ENCODE measurements around the gene GRPEL1. TPM values are rescaled to one million over a fixed set of nuclear protein-coding genes. Genes with fewer than 3 reads are reported as not detected.
"Not testable (repeated sequence)": the region's sequence is repeated elsewhere in the genome, so short reads cannot be mapped to it uniquely, and the experiment has no call there.

Gene GRPEL1
- total RNA-seq, 1 experiment from 2014 or later: 46.6 TPM

DNA sequence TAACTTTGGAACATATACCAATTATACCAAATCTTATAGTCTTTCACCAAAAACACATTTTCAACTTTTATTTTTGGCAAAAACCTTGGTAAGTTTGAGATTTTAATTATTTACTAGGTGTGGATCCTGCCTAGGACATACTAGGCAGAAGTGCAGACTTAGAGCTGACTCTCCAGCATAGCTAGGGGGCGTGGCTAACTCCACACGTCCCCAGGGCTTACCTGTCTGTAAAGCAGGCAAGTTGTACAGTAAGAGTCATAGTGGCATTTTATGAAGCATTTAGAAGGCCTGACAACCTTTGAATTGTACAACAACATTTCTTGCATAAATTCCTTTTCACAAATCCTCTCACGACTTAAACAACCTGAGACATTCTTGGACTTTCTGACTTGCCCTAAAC lies 19.2 kb upstream of the GRPEL1 start:
- Histone ChIP-seq H3K36me3 (ENCODE audit: control insufficient read depth, insufficient read depth, low read length) (no peaks in the 10 kb centered on the region), H3K4me3 (ENCODE audit: low read depth in 2 of 2, low read length in 2 of 2) (no peak overlapping the region), H3K9me3 (ENCODE audit: control insufficient read depth, insufficient read depth, low read depth, low read length) (no peaks in the 10 kb centered on the region), H3K4me1 (ENCODE audit: control insufficient read depth, insufficient read depth, low read length) (no peaks in the 10 kb centered on the region), H3K27ac (ENCODE audit: low read length) (no peak overlapping the region), H3K27me3 (ENCODE audit: control insufficient read depth, insufficient read depth, low read length) (no peaks in the 10 kb centered on the region)
- ATAC-seq (no peak), DNase-seq (ENCODE audit: low read depth, low spot score) (no peak)
- in situ Hi-C loops (cut with HindIII; ENCODE audit: low pct_unique_long_range_greater_than_20kb, low sequenced_read_pairs) (no loop called here), intact Hi-C loops (cut with micrococcal nuclease; ENCODE audit: unreplicated experiment) (no loop called here)
- ChIA-PET CTCF (no interaction called here), POLR2A (no interaction called here)
- BruUV-seq (replicated peaks): no TSS peak
- TF ChIP-seq, protein P1, sequence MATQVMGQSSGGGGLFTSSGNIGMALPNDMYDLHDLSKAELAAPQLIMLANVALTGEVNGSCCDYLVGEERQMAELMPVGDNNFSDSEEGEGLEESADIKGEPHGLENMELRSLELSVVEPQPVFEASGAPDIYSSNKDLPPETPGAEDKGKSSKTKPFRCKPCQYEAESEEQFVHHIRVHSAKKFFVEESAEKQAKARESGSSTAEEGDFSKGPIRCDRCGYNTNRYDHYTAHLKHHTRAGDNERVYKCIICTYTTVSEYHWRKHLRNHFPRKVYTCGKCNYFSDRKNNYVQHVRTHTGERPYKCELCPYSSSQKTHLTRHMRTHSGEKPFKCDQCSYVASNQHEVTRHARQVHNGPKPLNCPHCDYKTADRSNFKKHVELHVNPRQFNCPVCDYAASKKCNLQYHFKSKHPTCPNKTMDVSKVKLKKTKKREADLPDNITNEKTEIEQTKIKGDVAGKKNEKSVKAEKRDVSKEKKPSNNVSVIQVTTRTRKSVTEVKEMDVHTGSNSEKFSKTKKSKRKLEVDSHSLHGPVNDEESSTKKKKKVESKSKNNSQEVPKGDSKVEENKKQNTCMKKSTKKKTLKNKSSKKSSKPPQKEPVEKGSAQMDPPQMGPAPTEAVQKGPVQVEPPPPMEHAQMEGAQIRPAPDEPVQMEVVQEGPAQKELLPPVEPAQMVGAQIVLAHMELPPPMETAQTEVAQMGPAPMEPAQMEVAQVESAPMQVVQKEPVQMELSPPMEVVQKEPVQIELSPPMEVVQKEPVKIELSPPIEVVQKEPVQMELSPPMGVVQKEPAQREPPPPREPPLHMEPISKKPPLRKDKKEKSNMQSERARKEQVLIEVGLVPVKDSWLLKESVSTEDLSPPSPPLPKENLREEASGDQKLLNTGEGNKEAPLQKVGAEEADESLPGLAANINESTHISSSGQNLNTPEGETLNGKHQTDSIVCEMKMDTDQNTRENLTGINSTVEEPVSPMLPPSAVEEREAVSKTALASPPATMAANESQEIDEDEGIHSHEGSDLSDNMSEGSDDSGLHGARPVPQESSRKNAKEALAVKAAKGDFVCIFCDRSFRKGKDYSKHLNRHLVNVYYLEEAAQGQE (IDR thresholded peaks at IDR 0.05; ENCODE audit: insufficient read depth in 1 of 2, low read depth in 2 of 2, low read length in 1 of 2): no peak
- TF ChIP-seq SIN3A (IDR thresholded peaks at IDR 0.05; ENCODE audit: borderline replicate concordance, insufficient read depth, low read depth, low read length) (no peak), TCF7L2 (IDR thresholded peaks at IDR 0.05; ENCODE audit: low read depth, low read length) (no peak), POLR2AphosphoS5 (IDR thresholded peaks at IDR 0.05; ENCODE audit: low read depth, low read length) (no peak)
- TF ChIP-seq, protein P2, sequence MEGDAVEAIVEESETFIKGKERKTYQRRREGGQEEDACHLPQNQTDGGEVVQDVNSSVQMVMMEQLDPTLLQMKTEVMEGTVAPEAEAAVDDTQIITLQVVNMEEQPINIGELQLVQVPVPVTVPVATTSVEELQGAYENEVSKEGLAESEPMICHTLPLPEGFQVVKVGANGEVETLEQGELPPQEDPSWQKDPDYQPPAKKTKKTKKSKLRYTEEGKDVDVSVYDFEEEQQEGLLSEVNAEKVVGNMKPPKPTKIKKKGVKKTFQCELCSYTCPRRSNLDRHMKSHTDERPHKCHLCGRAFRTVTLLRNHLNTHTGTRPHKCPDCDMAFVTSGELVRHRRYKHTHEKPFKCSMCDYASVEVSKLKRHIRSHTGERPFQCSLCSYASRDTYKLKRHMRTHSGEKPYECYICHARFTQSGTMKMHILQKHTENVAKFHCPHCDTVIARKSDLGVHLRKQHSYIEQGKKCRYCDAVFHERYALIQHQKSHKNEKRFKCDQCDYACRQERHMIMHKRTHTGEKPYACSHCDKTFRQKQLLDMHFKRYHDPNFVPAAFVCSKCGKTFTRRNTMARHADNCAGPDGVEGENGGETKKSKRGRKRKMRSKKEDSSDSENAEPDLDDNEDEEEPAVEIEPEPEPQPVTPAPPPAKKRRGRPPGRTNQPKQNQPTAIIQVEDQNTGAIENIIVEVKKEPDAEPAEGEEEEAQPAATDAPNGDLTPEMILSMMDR (IDR thresholded peaks at IDR 0.05): no peak

DNA sequence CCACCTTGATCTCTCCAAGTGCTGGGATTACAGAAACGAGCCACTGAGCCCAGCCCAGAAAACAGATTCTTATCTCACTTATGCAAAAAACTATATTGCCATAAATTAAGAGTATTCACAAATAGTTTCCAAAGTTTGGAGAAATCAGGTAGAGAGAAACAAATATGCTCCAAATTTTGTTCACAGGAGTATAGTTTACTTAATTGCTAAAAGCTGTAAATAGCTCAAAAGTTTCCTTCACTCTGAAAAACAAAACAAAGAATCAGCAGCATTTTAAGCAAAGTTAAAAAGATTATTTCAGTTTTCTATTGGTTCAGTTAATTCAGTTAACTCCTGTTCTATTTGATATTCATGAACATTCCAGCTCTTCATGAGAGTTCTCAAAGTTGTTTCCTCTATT lies 18.5 kb upstream of the GRPEL1 start:
- no peak for TF ChIP-seq TCF7L2 (IDR thresholded peaks at IDR 0.05; ENCODE audit: low read depth, low read length)
- TF ChIP-seq, protein P1 (IDR thresholded peaks at IDR 0.05; ENCODE audit: insufficient read depth in 1 of 2, low read depth in 2 of 2, low read length in 1 of 2): no peak
- TF ChIP-seq, protein P2 (IDR thresholded peaks at IDR 0.05): no peak
- TF ChIP-seq POLR2AphosphoS5 (IDR thresholded peaks at IDR 0.05; ENCODE audit: low read depth, low read length): no peak
- no peak for TF ChIP-seq SIN3A (IDR thresholded peaks at IDR 0.05; ENCODE audit: borderline replicate concordance, insufficient read depth, low read depth, low read length)
- Histone ChIP-seq H3K27me3 (ENCODE audit: control insufficient read depth, insufficient read depth, low read length) (no peaks in the 10 kb centered on the region), H3K36me3 (ENCODE audit: control insufficient read depth, insufficient read depth, low read length) (no peaks in the 10 kb centered on the region), H3K9me3 (ENCODE audit: control insufficient read depth, insufficient read depth, low read depth, low read length) (no peaks in the 10 kb centered on the region), H3K27ac (ENCODE audit: low read length) (no peak overlapping the region), H3K4me3 (ENCODE audit: low read depth in 2 of 2, low read length in 2 of 2) (no peak overlapping the region), H3K4me1 (ENCODE audit: control insufficient read depth, insufficient read depth, low read length) (no peaks in the 10 kb centered on the region)
- intact Hi-C loops (cut with micrococcal nuclease; ENCODE audit: unreplicated experiment) (no loop called here), in situ Hi-C loops (cut with HindIII; ENCODE audit: low pct_unique_long_range_greater_than_20kb, low sequenced_read_pairs) (no loop called here)
- no TSS peak for BruUV-seq (replicated peaks)
- ATAC-seq: no peak
- no peak for DNase-seq (ENCODE audit: low read depth, low spot score)
- POLR2A ChIA-PET: no interaction called here
- CTCF ChIA-PET: no interaction called here

DNA sequence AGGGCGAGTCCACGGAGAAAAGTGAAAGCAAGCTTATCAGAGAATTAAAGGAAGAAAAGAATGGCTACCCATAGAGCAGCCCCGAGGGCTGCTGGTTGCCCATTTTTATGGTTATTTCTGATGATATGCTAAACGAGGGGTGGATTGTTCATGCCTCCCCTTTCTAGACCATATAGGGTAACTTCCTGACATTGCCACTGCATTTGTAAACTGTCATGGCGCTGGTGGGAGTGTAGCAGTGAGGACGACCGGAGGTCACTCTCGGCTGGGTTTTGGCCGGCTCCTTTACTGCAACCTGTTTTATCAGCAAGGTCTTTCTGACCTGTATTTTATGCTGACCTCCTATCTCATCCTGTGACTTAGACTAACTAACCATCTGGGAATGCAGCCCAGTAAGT lies 16.7 kb upstream of the GRPEL1 start:
- DNase-seq (ENCODE audit: low read depth, low spot score); H3K36me3 ChIP-seq (ENCODE audit: control insufficient read depth, insufficient read depth, low read length); H3K4me1 ChIP-seq (ENCODE audit: control insufficient read depth, insufficient read depth, low read length); BruUV-seq (replicated peaks); in situ Hi-C loops (cut with HindIII; ENCODE audit: low pct_unique_long_range_greater_than_20kb, low sequenced_read_pairs); H3K9me3 ChIP-seq (ENCODE audit: control insufficient read depth, insufficient read depth, low read depth, low read length); H3K27me3 ChIP-seq (ENCODE audit: control insufficient read depth, insufficient read depth, low read length); ATAC-seq; H3K27ac ChIP-seq (ENCODE audit: low read length); POLR2A ChIA-PET: not testable (repeated sequence)
- H3K4me3 ChIP-seq (ENCODE audit: low read depth in 2 of 2, low read length in 2 of 2): peak overlapping the region; percentile 25 to 48
- intact Hi-C loops (cut with micrococcal nuclease; ENCODE audit: unreplicated experiment): loop anchor here (5.0 kb wide), 1 partner anchor 177 kb away; the partner anchor contains the start of gene TBC1D14
- CTCF ChIA-PET: interaction anchor here (0.6 to 0.8 kb wide), 2 partner anchors 18 to 686 kb away, joined by 3 read pairs; no protein-coding TSS in a partner anchor
